ENCODE results near the gene NUDT1. TPM values are rescaled to one million over a fixed set of nuclear protein-coding genes. Genes with fewer than 3 reads are reported as not detected.

Gene NUDT1
- total and polyA plus RNA-seq, 2 experiments from 2014 or later: 47.7 to 61.0 TPM

DNA sequence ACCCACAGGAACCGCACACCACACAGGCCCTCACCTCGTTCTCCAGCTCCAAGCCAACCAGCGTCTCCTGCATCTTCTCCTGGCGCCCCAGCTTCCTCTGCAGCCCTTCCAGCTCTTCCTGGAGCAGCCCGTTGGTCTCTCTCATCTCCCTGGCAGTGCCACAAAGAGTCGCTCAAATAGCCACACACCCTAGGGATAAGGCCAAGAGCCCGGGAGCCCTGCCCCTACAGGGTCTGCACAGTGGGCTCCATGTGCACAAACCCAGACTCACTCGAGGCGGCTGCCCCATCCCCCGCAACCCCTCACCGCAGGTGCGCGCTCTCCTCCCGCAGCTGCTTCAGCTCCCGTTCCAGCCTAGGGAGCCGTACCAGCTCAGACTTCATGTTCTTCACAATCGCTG lies 26.2 kb upstream of the NUDT1 start:
- Histone ChIP-seq H3K36me3 (ENCODE audit: low read depth) (no peaks in the 10 kb centered on the region; the same call in 1 of the 2 replicates), H3K4me3 (no peak overlapping the region), H2AFZ (no peak overlapping the region), H3K9me2 (ENCODE audit: insufficient read depth) (no peaks in the 10 kb centered on the region), H3K27me3 (replicated peaks; ENCODE audit: insufficient read depth) (no peaks in the 10 kb centered on the region), H3F3A (ENCODE audit: insufficient read depth) (no peaks in the 10 kb centered on the region), H3K9ac (no peak overlapping the region), H4K20me1 (ENCODE audit: insufficient read depth) (no peaks in the 10 kb centered on the region), H3K4me1 (ENCODE audit: insufficient read depth) (no peaks in the 10 kb centered on the region), H3K79me2 (ENCODE audit: insufficient read depth) (no peaks in the 10 kb centered on the region), H3K9me3 (ENCODE audit: low read depth) (no peaks in the 10 kb centered on the region), H3K4me2 (ENCODE audit: unreplicated experiment) (no peak overlapping the region), H3K27ac (no peak overlapping the region)
- 85 to 89% methylated on average over 17 of the region's 17 CpGs for WGBS, 2 experiments (ENCODE audit: low coverage in 1 of 2, low lambda C conversion rate in 2 of 2, missing lambda C conversion rate in 2 of 2)
- in situ Hi-C loops (cut with MboI): loop anchor here (10.0 kb wide), 1 partner anchor 631 kb away; no protein-coding TSS in a partner anchor
- no peak for TF ChIP-seq EZH2phosphoT487 (IDR thresholded peaks at IDR 0.05; ENCODE audit: insufficient read depth, low read depth)
- no peak for TF ChIP-seq EZH2 (IDR thresholded peaks at IDR 0.05; ENCODE audit: insufficient read depth, poor library complexity, severe bottlenecking)
- no peak for DNase-seq

DNA sequence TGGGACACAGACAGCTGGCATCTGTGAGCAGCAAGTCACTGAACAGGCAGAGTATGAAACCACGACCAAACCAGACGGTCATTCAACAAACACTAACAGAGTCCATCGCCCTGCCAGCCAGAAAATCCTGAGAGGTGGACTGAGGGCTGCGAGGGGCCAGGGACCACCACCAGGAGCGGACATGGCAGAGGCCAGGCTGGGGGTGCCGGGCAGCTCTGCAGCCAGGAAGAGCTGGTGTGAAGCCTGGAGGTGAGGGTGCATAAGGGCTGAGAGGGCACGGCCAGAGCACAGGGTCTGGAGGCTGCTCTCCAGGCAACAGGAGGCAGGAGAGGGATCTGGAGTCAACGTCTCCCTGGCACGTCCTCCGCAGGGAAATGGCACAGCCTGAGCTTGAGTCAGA lies 24.8 kb upstream of the NUDT1 start:
- no peak for DNase-seq
- no peaks in the 10 kb centered on the region for H3F3A ChIP-seq (ENCODE audit: insufficient read depth)
- no peak overlapping the region for H3K4me3 ChIP-seq
- WGBS, 2 experiments (ENCODE audit: low coverage in 1 of 2, low lambda C conversion rate in 2 of 2, missing lambda C conversion rate in 2 of 2): 76 to 91% methylated on average over 9 to 10 of the region's 10 CpGs
- TF ChIP-seq EZH2 (IDR thresholded peaks at IDR 0.05; ENCODE audit: insufficient read depth, poor library complexity, severe bottlenecking) (no peak), EZH2phosphoT487 (IDR thresholded peaks at IDR 0.05; ENCODE audit: insufficient read depth, low read depth) (no peak)
- no peak overlapping the region for H3K27ac ChIP-seq
- no peaks in the 10 kb centered on the region for H3K9me3 ChIP-seq (ENCODE audit: low read depth)
- in situ Hi-C loops (cut with MboI): loop anchor here (10.0 kb wide), 1 partner anchor 632 kb away; no protein-coding TSS in a partner anchor
- H3K36me3 ChIP-seq (ENCODE audit: low read depth): no peaks in the 10 kb centered on the region; the same call in 1 of the 2 replicates
- no peaks in the 10 kb centered on the region for H3K4me1 ChIP-seq (ENCODE audit: insufficient read depth)
- no peaks in the 10 kb centered on the region for H3K9me2 ChIP-seq (ENCODE audit: insufficient read depth)
- H3K9ac ChIP-seq: no peak overlapping the region
- no peaks in the 10 kb centered on the region for H4K20me1 ChIP-seq (ENCODE audit: insufficient read depth)
- H3K79me2 ChIP-seq (ENCODE audit: insufficient read depth): no peaks in the 10 kb centered on the region
- H3K27me3 ChIP-seq (replicated peaks; ENCODE audit: insufficient read depth): no peaks in the 10 kb centered on the region
- no peak overlapping the region for H3K4me2 ChIP-seq (ENCODE audit: unreplicated experiment)
- no peak overlapping the region for H2AFZ ChIP-seq

GRCh38 chr7:2217716-2218443 lies 24.1 kb upstream of the NUDT1 start:
- DNase-seq: peak; percentile 21
- WGBS, 2 experiments (ENCODE audit: low coverage in 1 of 2, low lambda C conversion rate in 2 of 2, missing lambda C conversion rate in 2 of 2): 78 to 84% methylated on average over 18 to 19 of the region's 19 CpGs
- H3K27ac ChIP-seq: no peak overlapping the region
- H3K4me1 ChIP-seq (ENCODE audit: insufficient read depth): no peaks in the 10 kb centered on the region
- TF ChIP-seq EZH2 (IDR thresholded peaks at IDR 0.05; ENCODE audit: insufficient read depth, poor library complexity, severe bottlenecking): no peak
- no peak for TF ChIP-seq EZH2phosphoT487 (IDR thresholded peaks at IDR 0.05; ENCODE audit: insufficient read depth, low read depth)
- H3K9me3 ChIP-seq (ENCODE audit: low read depth): no peaks in the 10 kb centered on the region
- no peaks in the 10 kb centered on the region; the same call in 1 of the 2 replicates for H3K36me3 ChIP-seq (ENCODE audit: low read depth)
- no peak overlapping the region for H3K4me2 ChIP-seq (ENCODE audit: unreplicated experiment)
- no peak overlapping the region for H3K4me3 ChIP-seq
- in situ Hi-C loops (cut with MboI): loop anchor here (10.0 kb wide), 1 partner anchor 633 kb away; no protein-coding TSS in a partner anchor
- H3K27me3 ChIP-seq (replicated peaks; ENCODE audit: insufficient read depth): no peaks in the 10 kb centered on the region
- H3K9me2 ChIP-seq (ENCODE audit: insufficient read depth): no peaks in the 10 kb centered on the region
- H2AFZ ChIP-seq: no peak overlapping the region
- no peak overlapping the region for H3K9ac ChIP-seq
- H3F3A ChIP-seq (ENCODE audit: insufficient read depth): no peaks in the 10 kb centered on the region
- no peaks in the 10 kb centered on the region for H3K79me2 ChIP-seq (ENCODE audit: insufficient read depth)
- no peaks in the 10 kb centered on the region for H4K20me1 ChIP-seq (ENCODE audit: insufficient read depth)

- H3K36me3 ChIP-seq (ENCODE audit: low read depth): no peaks in the 10 kb centered on the region; the same call in 1 of the 2 replicates
- no peak for DNase-seq
- 93 to 94% methylated on average over 9 of the region's 9 CpGs for WGBS, 2 experiments (ENCODE audit: low coverage in 1 of 2, low lambda C conversion rate in 2 of 2, missing lambda C conversion rate in 2 of 2)
- no peak overlapping the region for H3K27ac ChIP-seq
- H2AFZ ChIP-seq: no peak overlapping the region
- no peak overlapping the region for H3K9ac ChIP-seq
- H3K4me2 ChIP-seq (ENCODE audit: unreplicated experiment): no peak overlapping the region
- no peak for TF ChIP-seq EZH2phosphoT487 (IDR thresholded peaks at IDR 0.05; ENCODE audit: insufficient read depth, low read depth)
- TF ChIP-seq EZH2 (IDR thresholded peaks at IDR 0.05; ENCODE audit: insufficient read depth, poor library complexity, severe bottlenecking): no peak
- H3K9me3 ChIP-seq (ENCODE audit: low read depth): no peaks in the 10 kb centered on the region
- in situ Hi-C loops (cut with MboI): loop anchor here (10.0 kb wide), 1 partner anchor 634 kb away; no protein-coding TSS in a partner anchor
- no peaks in the 10 kb centered on the region for H3F3A ChIP-seq (ENCODE audit: insufficient read depth)
- H3K4me3 ChIP-seq: no peak overlapping the region
- no peaks in the 10 kb centered on the region for H3K79me2 ChIP-seq (ENCODE audit: insufficient read depth)
- no peaks in the 10 kb centered on the region for H3K27me3 ChIP-seq (replicated peaks; ENCODE audit: insufficient read depth)
- no peaks in the 10 kb centered on the region for H3K4me1 ChIP-seq (ENCODE audit: insufficient read depth)
- H3K9me2 ChIP-seq (ENCODE audit: insufficient read depth): no peaks in the 10 kb centered on the region
- H4K20me1 ChIP-seq (ENCODE audit: insufficient read depth): no peaks in the 10 kb centered on the region
Measured at GRCh38 chr7:2218444-2218785, 23.6 kb upstream of the NUDT1 start.
